ELF-1 (cell line): ENCODE results near the gene RBAK.
"Not testable (repeated sequence)": the region's sequence is repeated elsewhere in the genome, so short reads cannot be mapped to it uniquely, and the experiment has no call there.

Experiments used
- DNase-seq: peaks from one replicate; pipeline ENCODE4 v3.0.0-alpha.2; 2016; ENCODE audit warnings: low read depth, low spot score

Gene RBAK

DNA sequence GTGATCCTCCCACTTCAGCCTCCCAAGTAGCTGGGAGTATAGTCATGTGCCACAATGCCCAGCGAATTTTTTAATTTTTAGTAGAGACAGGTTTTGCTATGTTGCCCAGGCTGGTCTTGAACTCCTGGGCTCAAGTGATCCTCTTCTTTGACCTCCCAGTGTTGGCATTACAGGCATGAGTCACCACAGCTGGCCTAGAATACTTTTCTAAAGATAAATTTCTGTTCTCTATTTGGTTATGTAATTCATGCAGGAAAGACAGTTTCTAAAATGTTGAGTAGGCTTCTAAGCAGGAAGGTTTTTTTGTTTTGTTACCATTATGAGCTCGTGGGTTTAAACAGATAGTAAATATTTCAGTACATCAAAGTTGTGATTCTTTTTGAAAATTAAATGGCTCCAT, 5.0 kb downstream of the RBAK start:
- no peak for DNase-seq

DNA sequence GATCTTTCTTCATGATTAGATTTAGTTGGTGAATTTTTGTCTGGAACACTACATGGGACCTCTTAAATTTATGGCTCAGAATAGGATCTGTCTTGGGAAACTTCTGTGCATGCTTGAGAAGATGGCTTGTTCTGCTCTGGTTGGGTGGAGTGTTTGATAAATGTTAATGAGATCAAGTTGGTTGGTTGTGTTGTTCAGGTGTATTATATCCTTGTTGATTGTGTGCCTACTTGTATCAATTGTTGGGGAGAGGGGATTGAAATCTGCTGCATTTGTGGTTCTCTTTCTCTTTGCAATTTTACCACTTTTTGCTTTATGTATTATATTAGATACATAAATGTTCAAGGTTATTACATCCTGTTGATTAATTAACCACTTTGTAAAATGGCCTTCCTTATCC, 6.1 kb downstream of the RBAK start:
- not testable (repeated sequence) for DNase-seq

DNA sequence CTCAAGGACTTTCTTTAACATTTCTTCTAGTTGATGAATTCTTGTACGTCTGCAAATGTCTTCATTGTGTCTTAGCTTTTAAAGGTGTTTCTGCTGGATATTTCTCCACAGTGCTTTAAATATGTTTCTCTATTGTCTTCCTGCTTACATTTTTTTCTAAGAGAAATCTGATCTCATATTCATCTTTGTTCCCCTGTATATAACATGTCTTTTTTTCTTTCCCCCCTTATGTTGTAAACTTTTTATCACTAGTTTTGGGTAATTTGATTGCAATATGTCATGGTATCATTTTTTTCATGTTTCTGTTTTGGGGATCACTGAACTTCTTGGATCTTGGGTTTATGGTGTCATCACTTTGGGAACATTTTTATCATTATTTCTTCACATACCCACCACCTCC, 7.5 kb downstream of the RBAK start:
- DNase-seq = no peak

DNA sequence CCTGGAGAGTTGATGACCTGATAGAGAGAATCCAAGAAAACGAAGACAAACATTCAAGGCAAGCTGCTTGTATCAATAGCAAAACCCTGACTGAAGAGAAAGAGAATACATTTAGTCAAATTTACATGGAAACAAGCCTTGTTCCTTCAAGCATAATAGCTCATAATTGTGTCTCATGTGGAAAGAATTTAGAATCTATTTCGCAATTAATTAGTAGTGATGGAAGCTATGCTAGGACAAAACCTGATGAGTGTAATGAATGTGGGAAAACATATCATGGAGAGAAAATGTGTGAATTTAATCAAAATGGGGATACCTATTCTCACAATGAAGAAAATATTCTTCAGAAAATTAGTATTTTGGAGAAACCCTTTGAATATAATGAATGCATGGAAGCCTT, 18.0 kb downstream of the RBAK start:
- no peak for DNase-seq

DNA sequence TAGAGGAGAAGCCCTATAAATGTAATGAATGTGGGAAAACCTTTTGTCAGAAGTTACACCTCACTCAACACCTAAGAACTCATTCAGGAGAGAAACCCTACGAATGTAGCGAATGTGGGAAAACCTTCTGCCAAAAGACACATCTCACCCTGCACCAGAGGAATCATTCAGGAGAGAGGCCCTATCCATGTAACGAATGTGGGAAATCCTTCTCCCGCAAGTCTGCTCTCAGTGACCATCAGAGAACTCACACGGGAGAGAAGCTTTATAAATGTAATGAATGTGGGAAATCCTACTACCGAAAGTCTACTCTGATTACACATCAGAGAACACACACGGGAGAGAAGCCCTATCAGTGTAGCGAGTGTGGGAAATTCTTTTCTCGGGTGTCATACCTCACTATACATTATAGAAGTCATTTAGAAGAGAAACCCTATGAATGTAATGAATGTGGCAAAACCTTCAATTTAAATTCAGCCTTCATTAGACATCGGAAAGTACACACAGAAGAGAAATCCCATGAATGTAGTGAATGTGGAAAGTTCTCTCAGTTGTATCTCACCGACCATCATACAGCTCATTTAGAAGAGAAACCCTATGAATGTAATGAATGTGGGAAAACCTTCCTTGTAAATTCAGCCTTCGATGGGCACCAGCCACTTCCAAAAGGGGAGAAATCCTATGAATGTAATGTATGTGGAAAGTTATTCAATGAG, 18.9 kb downstream of the RBAK start:
- DNase-seq = peak; percentile 30

DNA sequence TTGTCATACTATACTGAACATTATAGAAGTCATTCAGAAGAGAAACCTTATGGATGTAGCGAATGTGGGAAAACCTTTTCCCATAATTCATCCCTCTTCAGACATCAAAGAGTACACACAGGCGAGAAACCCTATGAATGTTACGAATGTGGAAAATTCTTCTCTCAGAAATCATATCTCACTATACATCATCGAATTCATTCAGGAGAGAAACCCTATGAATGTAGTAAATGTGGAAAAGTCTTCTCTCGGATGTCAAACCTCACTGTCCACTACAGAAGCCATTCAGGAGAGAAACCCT, 19.4 kb downstream of the RBAK start:
- DNase-seq = no peak

DNA sequence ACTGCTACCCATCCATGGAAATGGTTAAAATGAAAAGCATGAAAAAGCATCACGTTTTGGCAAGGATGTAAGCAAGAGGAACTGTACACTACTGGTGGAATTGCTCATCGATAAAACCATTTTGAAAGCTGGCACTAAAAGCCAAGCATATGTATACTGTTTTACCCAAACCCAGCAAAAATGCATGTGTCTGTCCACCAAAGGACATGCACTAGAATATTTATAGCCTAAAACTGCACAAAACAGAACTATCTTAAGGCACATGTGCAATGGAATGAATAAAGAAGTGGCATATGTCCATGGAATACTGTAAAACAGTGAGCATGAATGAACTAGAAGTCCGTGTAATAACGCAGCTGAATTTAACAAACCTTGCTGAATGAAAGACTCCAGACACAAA, 22.9 kb downstream of the RBAK start:
- DNase-seq = no peak

DNA sequence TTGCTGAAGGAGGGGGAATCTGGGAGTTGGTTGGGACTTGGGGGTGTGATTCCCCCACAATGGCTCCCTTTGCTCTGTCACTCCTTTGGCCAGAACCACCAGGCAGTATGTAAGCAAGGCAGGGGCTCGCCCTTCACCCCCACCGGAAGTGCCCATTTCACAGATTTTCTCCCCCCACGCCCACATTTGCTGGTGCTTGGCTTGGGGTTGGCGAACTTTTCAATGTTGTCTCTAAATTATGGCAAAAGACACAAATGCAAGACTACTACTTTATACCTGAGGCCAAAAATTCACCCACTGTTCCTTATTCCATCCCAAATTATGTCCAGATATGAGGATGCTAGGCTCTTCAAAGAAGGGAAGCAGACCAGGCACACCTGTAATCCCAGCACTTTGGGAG, 24.5 kb downstream of the RBAK start:
- DNase-seq = no peak

DNA sequence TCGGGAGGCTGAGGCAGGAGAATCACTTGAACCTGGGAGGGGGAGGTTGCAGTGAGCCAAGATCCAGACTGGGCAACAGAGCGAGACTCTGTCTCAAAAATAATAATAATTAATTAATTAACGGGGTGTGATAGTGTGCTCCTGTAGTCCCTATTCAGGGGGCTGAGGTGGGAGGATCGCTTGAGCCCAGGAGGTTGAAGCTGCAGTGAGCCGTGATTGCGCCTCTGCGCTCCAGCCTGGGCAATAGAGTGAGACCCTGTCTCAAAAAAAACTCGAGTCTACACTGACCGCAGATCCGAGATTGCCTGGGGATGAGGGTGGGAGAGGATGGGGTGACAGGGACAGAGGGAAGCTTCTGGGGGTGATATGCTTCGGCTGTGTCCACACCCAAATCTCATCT, 29.5 kb downstream of the RBAK start:
- DNase-seq = not testable (repeated sequence)

DNA sequence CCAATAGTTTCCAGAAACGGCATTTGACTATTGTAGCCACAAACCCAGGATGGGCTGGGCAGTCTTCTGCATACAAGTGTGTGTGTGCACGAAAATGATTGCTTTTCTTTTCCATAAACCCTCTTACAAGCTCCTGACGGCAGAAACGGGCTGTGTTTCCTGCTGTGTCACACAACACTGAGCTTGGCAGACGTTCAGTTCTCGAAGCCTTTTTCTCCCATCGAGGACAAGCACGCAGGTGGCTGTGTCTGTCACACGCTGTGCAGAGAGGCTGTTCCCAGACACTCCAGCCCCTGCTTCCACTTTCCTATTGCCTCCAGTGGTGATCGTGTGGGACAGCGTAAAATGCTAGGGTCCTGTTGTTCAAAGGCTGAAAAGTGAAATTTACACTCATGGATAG, 32.1 kb downstream of the RBAK start:
- DNase-seq = no peak

DNA sequence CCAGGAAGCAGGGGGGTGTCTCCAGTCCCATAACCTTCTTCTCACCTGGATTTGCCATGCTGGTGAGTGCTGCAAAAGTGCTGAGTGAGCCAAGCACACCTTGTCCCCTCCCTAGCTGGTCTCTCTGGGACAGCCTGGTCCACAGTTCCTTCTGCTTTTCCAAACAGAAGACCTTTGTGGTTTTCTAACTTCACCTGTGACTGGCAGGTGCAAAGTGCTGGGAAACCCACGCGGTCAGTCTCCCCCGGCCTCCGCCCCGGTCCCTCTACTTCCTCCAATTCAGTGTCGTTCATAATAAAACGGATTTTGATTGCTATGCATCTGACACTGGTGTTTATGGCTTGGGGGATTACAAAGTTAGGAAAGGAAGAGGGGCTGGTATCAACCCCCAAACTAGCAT, 37.1 kb downstream of the RBAK start:
- DNase-seq = no peak

DNA sequence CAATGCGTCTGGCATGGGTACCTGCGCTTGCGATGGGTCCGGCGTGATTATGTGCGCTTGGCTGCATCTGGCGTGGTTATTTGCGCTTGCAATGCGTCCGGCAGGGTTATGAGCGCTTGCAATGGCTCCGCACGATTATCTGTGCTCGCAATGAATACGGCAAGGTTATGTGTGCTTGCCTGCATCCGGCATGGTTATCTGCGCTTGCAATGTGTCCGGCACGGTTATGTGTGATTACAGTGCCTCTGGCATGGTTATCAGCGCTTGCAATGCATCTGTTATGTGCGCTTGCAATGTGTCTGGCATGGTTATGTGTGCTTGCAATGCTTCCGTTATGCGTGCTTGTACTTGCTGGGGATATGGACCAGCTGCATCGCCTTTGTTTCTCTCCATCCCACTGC, 37.7 kb downstream of the RBAK start:
- DNase-seq = no peak

DNA sequence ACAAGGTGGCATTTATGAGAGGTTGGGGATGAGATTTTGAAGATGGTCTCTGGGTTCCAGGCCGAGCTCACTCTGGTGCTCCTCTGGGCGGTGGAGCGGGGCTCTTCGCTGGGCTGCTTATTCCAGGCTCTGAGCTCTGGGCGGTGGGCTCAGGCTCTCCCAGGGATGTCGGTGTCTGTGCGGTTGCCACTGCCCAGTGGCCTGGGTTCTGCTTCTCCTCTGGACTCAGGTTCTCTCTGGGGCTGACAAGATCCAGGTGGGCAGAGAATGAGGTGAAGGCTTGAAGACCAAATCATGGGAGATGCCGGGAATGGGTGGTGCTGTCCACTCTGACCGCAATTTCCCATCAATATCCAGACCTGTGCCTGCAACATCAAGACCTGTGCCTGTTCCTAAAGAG, 40.6 kb downstream of the RBAK start:
- no peak for DNase-seq

DNA sequence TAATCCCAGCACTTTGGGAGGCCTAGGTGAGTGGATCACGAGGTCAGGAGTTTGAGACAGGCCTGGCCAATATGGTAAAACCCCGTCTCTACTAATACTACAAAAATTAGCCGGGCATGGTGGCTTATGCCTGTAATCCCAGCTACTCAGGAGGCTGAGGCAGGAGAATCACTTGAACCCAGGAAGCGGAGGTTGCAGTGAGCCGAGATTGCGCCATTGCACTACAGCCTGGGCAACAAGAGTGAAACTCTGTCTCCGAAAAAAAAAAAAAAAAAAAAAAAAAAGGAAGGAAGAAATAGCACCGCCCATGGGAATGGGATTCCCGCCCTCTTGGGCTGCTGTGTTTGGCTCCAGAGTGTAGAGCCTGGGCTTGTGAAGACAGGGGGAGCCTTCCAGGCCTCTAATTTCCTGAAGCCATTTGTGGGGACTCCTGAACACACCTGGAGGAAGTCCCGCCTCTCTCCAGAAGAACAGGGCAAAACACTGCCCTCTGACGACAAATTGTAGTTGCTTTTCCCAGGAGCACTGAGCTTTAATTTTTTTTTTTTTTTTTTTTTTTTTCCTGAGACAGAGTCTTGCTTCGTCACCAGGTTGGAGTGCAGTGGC, 42.7 kb downstream of the RBAK start:
- peak; percentile 78 for DNase-seq

DNA sequence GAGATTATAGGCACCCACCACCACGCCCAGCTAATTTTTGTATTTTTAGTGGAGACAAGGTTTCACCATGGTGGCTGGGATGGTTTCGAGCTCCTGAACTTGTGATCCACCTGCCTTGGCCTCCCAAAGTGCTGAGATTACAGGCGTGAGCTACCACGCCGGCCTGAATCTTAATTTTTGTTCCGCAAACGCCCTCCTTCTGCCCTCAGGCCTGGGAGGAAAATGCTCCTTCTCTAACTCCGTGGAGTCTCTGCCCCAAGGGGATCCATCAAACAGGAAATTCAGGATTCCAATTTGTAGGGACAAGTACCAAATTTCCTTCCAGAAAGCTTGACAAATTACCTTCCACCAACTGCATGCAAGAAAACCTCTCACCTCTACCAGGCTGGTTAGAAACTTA, 43.2 kb downstream of the RBAK start:
- DNase-seq = peak; percentile 80

DNA sequence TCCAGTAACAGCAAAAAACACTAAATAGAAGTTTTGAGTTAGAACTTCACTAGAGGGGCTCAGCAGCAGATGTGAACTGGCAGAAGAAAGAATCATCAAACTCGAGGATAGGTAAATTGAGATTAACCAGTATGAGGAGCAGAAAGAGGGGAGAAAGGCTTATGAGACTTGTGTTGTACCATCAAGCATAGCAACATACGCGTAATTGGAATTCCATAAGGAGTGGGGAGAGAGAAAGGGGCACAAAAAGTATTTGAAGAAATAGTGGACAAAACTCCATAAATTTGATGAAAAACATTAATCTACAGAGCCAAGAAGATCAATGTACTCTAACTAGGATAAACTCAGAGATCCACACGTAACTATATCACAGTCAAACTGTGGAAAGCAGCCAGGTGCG, 48.3 kb downstream of the RBAK start:
- no peak for DNase-seq

DNA sequence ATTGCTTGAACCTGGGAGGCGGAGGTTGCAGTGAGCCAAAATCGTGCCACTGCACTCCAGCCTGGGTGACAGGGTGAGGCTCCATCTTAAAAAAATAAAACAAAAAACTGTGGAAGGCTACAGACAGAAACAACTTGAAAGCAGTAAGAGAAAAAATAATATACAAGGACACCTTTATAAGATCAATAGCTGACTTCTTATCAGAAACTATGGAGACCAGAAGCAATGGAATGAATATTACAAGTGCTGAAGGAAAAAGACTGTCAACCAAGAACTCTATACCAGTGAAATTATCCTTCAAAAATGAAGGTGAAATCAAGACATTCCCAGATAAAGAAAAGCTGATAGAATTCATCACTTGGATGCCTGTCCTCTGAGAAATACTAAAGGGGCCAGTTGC, 49.0 kb downstream of the RBAK start:
- no peak for DNase-seq

DNA sequence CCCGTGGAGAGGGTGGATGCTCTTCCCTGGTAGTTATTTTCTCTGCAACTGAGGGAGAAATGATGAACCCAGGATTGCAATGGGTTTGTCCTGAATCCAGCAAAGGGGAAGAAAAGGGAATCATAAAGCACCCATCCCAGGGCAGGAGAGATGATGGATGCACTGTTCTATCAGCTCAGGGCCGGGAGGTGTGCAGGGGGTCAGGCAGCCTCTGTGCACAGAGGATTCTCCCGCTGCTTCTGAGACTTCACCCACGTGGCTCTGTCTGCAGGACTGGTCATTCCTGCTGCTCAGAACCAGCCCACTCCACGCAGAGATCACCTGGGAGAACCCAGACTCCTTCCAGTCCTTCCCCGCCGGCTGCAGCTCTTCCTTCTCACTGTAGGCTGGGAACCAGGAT, 70.7 kb downstream of the RBAK start:
- DNase-seq = no peak

DNA sequence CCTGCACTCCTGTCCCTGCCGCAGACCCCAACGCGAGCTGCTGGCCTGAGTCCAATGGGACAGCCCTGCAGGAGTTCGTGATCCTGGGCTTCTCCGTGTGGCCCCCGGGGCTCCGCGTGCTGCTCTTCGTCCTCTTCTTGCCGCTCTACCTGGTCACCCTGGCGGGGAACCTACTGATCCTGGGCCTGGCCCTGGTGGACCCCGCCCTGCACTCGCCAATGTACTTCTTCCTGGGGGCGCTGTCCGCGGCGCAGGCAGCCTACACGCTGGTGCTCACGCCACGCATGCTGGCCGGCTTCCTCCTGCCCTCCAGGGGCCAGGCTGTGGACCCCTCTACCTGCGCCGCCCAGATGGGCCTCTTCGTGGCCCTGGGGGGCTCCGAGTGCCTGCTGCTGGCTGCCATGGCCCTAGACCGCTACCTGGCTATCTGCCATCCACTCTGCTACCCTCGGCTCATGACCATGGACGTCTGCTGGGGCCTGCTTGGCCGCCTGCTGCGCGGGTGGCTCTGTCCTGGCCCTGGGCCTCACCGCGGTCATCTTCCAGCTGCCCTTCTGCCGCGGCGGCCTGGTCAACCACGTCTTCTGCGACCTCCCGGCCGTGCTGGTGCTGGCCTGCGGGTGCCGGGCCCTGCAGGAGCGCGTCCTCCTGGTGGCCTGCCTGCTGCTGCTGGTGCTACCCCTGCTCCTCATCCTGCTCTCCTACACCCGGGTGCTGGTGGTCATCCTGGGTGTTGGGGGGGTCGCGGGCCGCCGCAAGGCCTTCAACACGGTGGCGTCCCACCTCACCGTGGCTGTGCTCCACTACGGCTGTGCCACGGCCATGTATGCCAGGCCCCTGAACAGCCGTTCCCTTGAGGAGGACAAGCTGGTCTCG, 71.7 kb downstream of the RBAK start:
- no peak for DNase-seq
